IMR-90 (cell line): ENCODE measurements around the gene TOR1AIP2. TPM values are rescaled to one million over a fixed set of nuclear protein-coding genes. Genes with fewer than 3 reads are reported as not detected.

Experiments used
- ATAC-seq: fragments of 200-7000 bp; cut with Tn5 transposase; 2 replicates; pipeline ENCODE4 v1.9.1; 2020; ENCODE audit warnings: low read depth, mild to moderate bottlenecking, moderate library complexity
- BruUV-seq: library from RNA; stranded (reverse); fragments of 400-500 nt; replicated peaks from 2 replicates; lab custom pipeline; 2021; lab: Mats Ljungman, UMichigan
- CTCF ChIA-PET: fragments of 300-600 bp; formaldehyde crosslinking; extraction: SDS; loops from one replicate; lab custom pipeline; 2021; ENCODE audit warnings: antibody characterized with exemption; lab: Yijun Ruan, JAX
- POLR2A ChIA-PET: fragments of 300-600 bp; sonication (Branson Sonifier 250); formaldehyde crosslinking; loops from one replicate; lab custom pipeline; 2022; ENCODE audit warnings: antibody characterized with exemption; ENCODE audit not compliant: unreplicated experiment; lab: Charles Lee
- DNase-seq: peaks from one replicate; pipeline ENCODE4 v3.0.0; 2013
- H2AFZ ChIP-seq: replicated peaks from 2 replicates; pipeline ENCODE3; 2013; ENCODE audit warnings: low read length, mild to moderate bottlenecking; ENCODE audit not compliant: poor library complexity
- H2AK5ac ChIP-seq: 2 replicates; pipeline ENCODE4 v1.6.1; 2013; ENCODE audit warnings: low read depth, low read length, inconsistent platforms
- H2AK9ac ChIP-seq: replicated peaks from 2 replicates; pipeline ENCODE3; 2013; ENCODE audit warnings: mild to moderate bottlenecking, low read depth, low read length, moderate library complexity; ENCODE audit not compliant: poor library complexity
- H2BK120ac ChIP-seq: 2 replicates; pipeline ENCODE4 v1.6.1; 2013; ENCODE audit warnings: low read depth, low read length, inconsistent platforms
- H2BK15ac ChIP-seq: 3 replicates; pipeline ENCODE4 v1.6.1; 2013; ENCODE audit warnings: low read depth, low read length, inconsistent platforms
- H2BK20ac ChIP-seq: 2 replicates; pipeline ENCODE4 v1.6.1; 2013; ENCODE audit warnings: low read depth, mild to moderate bottlenecking, inconsistent platforms, low read length, moderate library complexity
- H2BK5ac ChIP-seq: 2 replicates; pipeline ENCODE4 v1.6.1; 2013; ENCODE audit warnings: mild to moderate bottlenecking, low read depth, low read length, inconsistent platforms; ENCODE audit not compliant: poor library complexity, severe bottlenecking
- H3K14ac ChIP-seq: replicated peaks from 2 replicates; pipeline ENCODE4 v1.6.1; 2013; ENCODE audit warnings: low read depth, low read length, inconsistent platforms
- H3K18ac ChIP-seq: 2 replicates; pipeline ENCODE4 v1.6.1; 2013; ENCODE audit warnings: low read depth, low read length, control low read depth
- H3K23ac ChIP-seq: 2 replicates; pipeline ENCODE4 v1.6.1; 2013; ENCODE audit warnings: low read depth, low read length, inconsistent platforms
- H3K27ac ChIP-seq: 2 replicates; pipeline ENCODE4 v1.5.1; 2013; ENCODE audit warnings: mild to moderate bottlenecking, control low read depth, low read length; ENCODE audit not compliant: insufficient read depth
- H3K27me3 ChIP-seq: 2 replicates; pipeline ENCODE4 v1.6.1; 2013; ENCODE audit warnings: low read length; ENCODE audit not compliant: control insufficient read depth, insufficient read depth
- H3K36me3 ChIP-seq: 2 replicates; pipeline ENCODE4 v1.6.1; 2013; ENCODE audit warnings: low read length, mixed read lengths; ENCODE audit not compliant: control insufficient read depth, insufficient read depth
- H3K4ac ChIP-seq: 2 replicates; pipeline ENCODE4 v1.6.1; 2013; ENCODE audit warnings: low read depth, low read length, inconsistent platforms
- H3K4me1 ChIP-seq: 2 replicates; pipeline ENCODE4 v1.6.1; 2013; ENCODE audit warnings: low read length, mixed read lengths; ENCODE audit not compliant: control insufficient read depth, insufficient read depth
- H3K4me2 ChIP-seq: 2 replicates; pipeline ENCODE4 v1.6.1; 2013; ENCODE audit warnings: low read depth, mild to moderate bottlenecking, control low read depth, low read length, moderate library complexity
- H3K4me3 ChIP-seq: 2 replicates; pipeline ENCODE4 v1.5.1; 2013; ENCODE audit warnings: low read depth, mild to moderate bottlenecking, control low read depth, low read length, moderate library complexity; ENCODE audit not compliant: insufficient read depth
- H3K56ac ChIP-seq: 2 replicates; pipeline ENCODE4 v1.6.1; 2013; ENCODE audit warnings: low read length, inconsistent platforms; ENCODE audit not compliant: insufficient read depth; ENCODE audit errors: extremely low read depth
- H3K79me1 ChIP-seq, 2 experiments: 2 replicates each; pipeline ENCODE4 v1.6.1; 2013; ENCODE audit warnings: low read length in 2 of 2, inconsistent platforms in 1 of 2, low read depth in 1 of 2
- H3K9ac ChIP-seq: 2 replicates; pipeline ENCODE4 v1.6.1; 2013; ENCODE audit warnings: low read depth, low read length, control low read depth
- H3K9me1 ChIP-seq: 2 replicates; pipeline ENCODE4 v1.6.1; 2013; ENCODE audit warnings: low read length, inconsistent platforms; ENCODE audit not compliant: insufficient read depth
- H3K9me3 ChIP-seq: 2 replicates; pipeline ENCODE4 v1.6.1; 2013; ENCODE audit warnings: low read length; ENCODE audit not compliant: control insufficient read depth, insufficient read depth
- H4K20me1 ChIP-seq: 2 replicates; pipeline ENCODE4 v1.6.1; 2013; ENCODE audit warnings: low read length, inconsistent platforms; ENCODE audit not compliant: insufficient read depth
- H4K5ac ChIP-seq: 2 replicates; pipeline ENCODE4 v1.6.1; 2013; ENCODE audit warnings: mild to moderate bottlenecking, low read depth, low read length, control low read depth
- H4K8ac ChIP-seq, 2 experiments: 2 replicates each; pipeline ENCODE4 v1.6.1; 2013; ENCODE audit warnings: low read depth in 2 of 2, low read length in 2 of 2, control low read depth in 1 of 2, inconsistent platforms in 1 of 2
- H4K91ac ChIP-seq: 2 replicates; pipeline ENCODE4 v1.6.1; 2013; ENCODE audit warnings: low read depth, low read length, inconsistent platforms; ENCODE audit not compliant: insufficient read depth
- BHLHE40 ChIP-seq: fragments of 150-350 bp; IDR thresholded peaks from 2 replicates; pipeline ENCODE4 v1.6.1; 2016; ENCODE audit warnings: mild to moderate bottlenecking, low read depth, low read length
- CEBPB ChIP-seq: IDR thresholded peaks from 2 replicates; pipeline ENCODE4 v1.6.1; 2012; ENCODE audit warnings: low read depth, low read length, improper control_type of control experiment
- CHD1 ChIP-seq: IDR thresholded peaks from 2 replicates; pipeline ENCODE4 v1.6.1; 2012; ENCODE audit warnings: low read depth, low read length, improper control_type of control experiment
- CTCF ChIP-seq: conservative IDR thresholded peaks from 2 replicates; pipeline ENCODE4 v1.5.1; 2012; ENCODE audit warnings: mild to moderate bottlenecking, low read depth, low read length, improper control_type of control experiment
- ELK1 ChIP-seq: fragments of 150-350 bp; IDR thresholded peaks from 2 replicates; pipeline ENCODE4 v1.6.1; 2016; ENCODE audit warnings: low read depth, mild to moderate bottlenecking, low read length, moderate library complexity, borderline replicate concordance
- FOS ChIP-seq: fragments of 150-350 bp; IDR thresholded peaks from 2 replicates; pipeline ENCODE4 v1.6.1; 2016; ENCODE audit warnings: low read depth, low read length
- MAFK ChIP-seq: IDR thresholded peaks from 2 replicates; pipeline ENCODE4 v1.6.1; 2012; ENCODE audit warnings: low read depth, low read length, improper control_type of control experiment
- MAZ ChIP-seq: IDR thresholded peaks from 2 replicates; pipeline ENCODE4 v1.6.1; 2012; ENCODE audit warnings: low read depth, mild to moderate bottlenecking, low read length, improper control_type of control experiment, moderate library complexity, borderline replicate concordance
- MXI1 ChIP-seq: IDR thresholded peaks from 2 replicates; pipeline ENCODE4 v1.6.1; 2012; ENCODE audit warnings: low read depth, mild to moderate bottlenecking, low read length, moderate library complexity, borderline replicate concordance
- NFE2L2 ChIP-seq: fragments of 150-350 bp; IDR thresholded peaks from 2 replicates; pipeline ENCODE4 v1.6.1; 2016; ENCODE audit warnings: low read depth, mild to moderate bottlenecking, low read length
- POLR2A ChIP-seq: IDR thresholded peaks from 2 replicates; pipeline ENCODE4 v1.6.1; 2012; ENCODE audit warnings: mild to moderate bottlenecking, low read depth, low read length
- RAD21 ChIP-seq: IDR thresholded peaks from 2 replicates; pipeline ENCODE4 v1.6.1; 2012; ENCODE audit warnings: low read length, improper control_type of control experiment
- RCOR1 ChIP-seq: IDR thresholded peaks from 2 replicates; pipeline ENCODE4 v1.6.1; 2012; ENCODE audit warnings: mild to moderate bottlenecking, low read length, improper control_type of control experiment; ENCODE audit not compliant: insufficient replicate concordance
- RFX5 ChIP-seq: IDR thresholded peaks from 2 replicates; pipeline ENCODE4 v1.8.0; 2012; ENCODE audit warnings: low read depth, mild to moderate bottlenecking, low read length, moderate library complexity
- SMC3 ChIP-seq: fragments of 150-350 bp; IDR thresholded peaks from 2 replicates; pipeline ENCODE4 v1.6.1; 2016; ENCODE audit warnings: low read depth, mild to moderate bottlenecking, antibody characterized with exemption, low read length, moderate library complexity
- USF2 ChIP-seq: fragments of 150-350 bp; IDR thresholded peaks from 2 replicates; pipeline ENCODE4 v1.6.1; 2017; ENCODE audit warnings: mild to moderate bottlenecking, antibody characterized with exemption, low read length, low read depth
- WGBS, 2 experiments: methylation state at CpG; one replicate each; pipeline versions ENCODE4 v1.1.5 to v1.1.7; 2013; ENCODE audit warnings: missing lambda C conversion rate in 2 of 2; ENCODE audit not compliant: insufficient read length in 1 of 2; ENCODE audit errors: extremely low coverage in 2 of 2; 5-methylcytosine and 5-hydroxymethylcytosine counted together
- dilution Hi-C: fragments of 300-500 bp; cut with HindIII; formaldehyde crosslinking; loops from one replicate; pipeline ENCODE4 v1.14.3; 2018; ENCODE audit warnings: low sequenced_read_pairs; ENCODE audit not compliant: unreplicated experiment
- in situ Hi-C: fragments of 300-500 bp; cut with MboI; formaldehyde crosslinking; loops from 3 replicates; pipeline ENCODE4 v1.14.3; 2019; ENCODE audit warnings: low sequenced_read_pairs, inconsistent platforms, mixed read lengths
- intact Hi-C: fragments of 100-400 bp; cut with micrococcal nuclease; formaldehyde crosslinking; loops from 2 replicates; pipeline ENCODE4 v1.10.0; 2022
- polyA plus RNA-seq, 3 experiments: library from polyadenylated mRNA; depleted of rRNA; stranded (reverse); fragments of >200 nt; gene quantifications; 2 replicates each; pipeline ENCODE4 v1.2.3, GENCODE V29; 2012; ENCODE audit warnings: low replicate concordance in 1 of 3
- total RNA-seq: library from RNA; depleted of rRNA; stranded (reverse); fragments of >200 nt; gene quantifications from 2 replicates; pipeline ENCODE4 v1.2.3, GENCODE V29; 2012

The TOR1AIP2 gene
- total and polyA plus RNA-seq, 2 of the 4 experiments (the other 2 are of a cell fraction), result 20.7 to 85.0 TPM

- POLR2A ChIA-PET, result no interaction called here
- CTCF ChIA-PET, result interaction anchor here (0.6 to 6.2 kb wide), 11 partner anchors 12 to 1069 kb away, joined by 3 to 104 read pairs (median 5); no protein-coding TSS in a partner anchor
Observed at GRCh38 chr1:179815641-179816040, 62.0 kb downstream of the TOR1AIP2 start.

More at GRCh38 chr1:179815641-179816040, 62.0 kb downstream of the TOR1AIP2 start:
- BruUV-seq, result no TSS peak
- H2BK15ac ChIP-seq, result no peak overlapping the region
- no peak overlapping the region for H4K91ac ChIP-seq
- intact Hi-C loops (no loop called here), in situ Hi-C loops (loop anchor here (25.0 kb wide), 1 partner anchor 578 kb away; the partner anchor contains the start of gene ABL2), dilution Hi-C loops (no loop called here)
- H2AFZ ChIP-seq, result peak overlapping the region; percentile 98
- no peak overlapping the region for H2BK5ac ChIP-seq
- H3K23ac ChIP-seq, result no peak overlapping the region
- TF ChIP-seq USF2 (no peak), MAZ (no peak), ELK1 (no peak), RAD21 (no peak), MXI1 (no peak), CHD1 (no peak), CEBPB (no peak), POLR2A (no peak), RCOR1 (no peak), FOS (no peak), SMC3 (no peak), NFE2L2 (no peak), MAFK (no peak), BHLHE40 (no peak), CTCF (no peak), RFX5 (no peak)
- H3K4ac ChIP-seq, result no peak overlapping the region
- H3K27ac ChIP-seq, result no peak overlapping the region
- DNase-seq, result no peak
- H3K4me3 ChIP-seq, result no peak overlapping the region; the same call in 1 of the 2 replicates
- peaks cover 25% of the 10 kb centered on the region for H3K27me3 ChIP-seq
- peaks cover 5% of the 10 kb centered on the region; the same call in 1 of the 2 replicates for H3K9me1 ChIP-seq
- no peak overlapping the region for H3K56ac ChIP-seq
- H3K4me1 ChIP-seq, result peaks cover 22% of the 10 kb centered on the region
- H4K8ac ChIP-seq, result no peak overlapping the region
- H3K18ac ChIP-seq, result no peak overlapping the region
- H2AK9ac ChIP-seq, result no peak overlapping the region
- no peaks in the 10 kb centered on the region for H3K9me3 ChIP-seq
- no peaks in the 10 kb centered on the region for H4K20me1 ChIP-seq
- ATAC-seq, result no peak
- H3K14ac ChIP-seq, result no peak overlapping the region
- 80% methylated on average over 1 of the region's 5 CpGs; no CpG with 5 or more reads in 1 of the 2 experiments for WGBS, 2 experiments
- H4K5ac ChIP-seq, result no peak overlapping the region
- no peak overlapping the region for H3K9ac ChIP-seq
- no peak overlapping the region for H2AK5ac ChIP-seq
- no peaks in the 10 kb centered on the region for H3K79me1 ChIP-seq
- H3K4me2 ChIP-seq, result peak overlapping the region; percentile 96
- H2BK20ac ChIP-seq, result no peak overlapping the region
- H2BK120ac ChIP-seq, result no peak overlapping the region
- H3K36me3 ChIP-seq, result no peaks in the 10 kb centered on the region
